Measurements from ENCODE around the gene NRAP. TPM values are rescaled to one million over a fixed set of nuclear protein-coding genes. Genes with fewer than 3 reads are reported as not detected.

The NRAP gene
- total and polyA plus RNA-seq, 2 experiments from 2014 or later = not detected

DNA sequence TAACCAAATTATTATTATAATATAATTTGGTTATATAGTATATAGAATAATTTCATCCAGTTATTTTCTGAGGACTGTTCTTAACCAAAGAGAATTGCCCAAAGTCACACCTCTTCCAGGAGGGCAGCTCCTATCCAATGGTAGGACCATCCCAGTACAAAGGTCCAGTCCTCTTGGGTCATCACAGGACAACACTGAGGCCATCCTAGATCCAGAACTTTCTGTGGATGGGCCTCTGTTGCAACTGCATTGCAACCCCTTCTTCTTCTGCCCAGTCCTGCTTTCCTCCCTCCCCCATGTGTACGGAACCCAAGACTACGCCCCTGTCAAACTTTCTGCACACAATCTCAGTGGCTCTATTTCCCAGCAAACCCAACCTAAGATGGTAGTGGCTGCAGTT lies 116.4 kb downstream of the NRAP start:
- Mint-ChIP-seq H3K36me3 (ENCODE audit: low read depth) (no peaks in the 10 kb centered on the region), H3K9me3 (no peaks in the 10 kb centered on the region)
- H3K4me1 ChIP-seq (ENCODE audit: insufficient read depth) = no peaks in the 10 kb centered on the region

DNA sequence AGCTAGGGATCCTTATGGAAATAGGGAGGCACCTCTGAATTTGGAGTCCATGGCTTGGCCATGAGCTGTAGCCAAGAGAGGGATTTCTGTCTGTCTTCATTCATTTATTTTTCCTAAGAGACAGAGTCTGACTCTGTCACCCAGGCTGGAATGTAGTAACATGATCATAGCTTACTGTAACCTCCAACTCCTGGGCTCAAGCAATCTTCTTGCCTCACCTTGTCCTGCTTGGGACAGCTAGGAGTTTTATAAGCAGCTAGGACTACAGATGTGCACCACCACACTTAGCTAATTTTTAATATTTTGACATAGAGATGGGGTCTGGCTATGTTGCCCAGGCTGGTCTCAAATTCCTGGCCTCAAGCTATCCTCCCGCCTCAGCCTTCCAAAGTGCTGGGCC lies 119.4 kb downstream of the NRAP start:
- no peaks in the 10 kb centered on the region for H3F3A ChIP-seq (replicated peaks; ENCODE audit: low read depth)
- ATAC-seq (no peak), DNase-seq (ENCODE audit: low spot score) (no peak)
- no peak overlapping the region for H2AFZ ChIP-seq
- TF ChIP-seq, protein P1, sequence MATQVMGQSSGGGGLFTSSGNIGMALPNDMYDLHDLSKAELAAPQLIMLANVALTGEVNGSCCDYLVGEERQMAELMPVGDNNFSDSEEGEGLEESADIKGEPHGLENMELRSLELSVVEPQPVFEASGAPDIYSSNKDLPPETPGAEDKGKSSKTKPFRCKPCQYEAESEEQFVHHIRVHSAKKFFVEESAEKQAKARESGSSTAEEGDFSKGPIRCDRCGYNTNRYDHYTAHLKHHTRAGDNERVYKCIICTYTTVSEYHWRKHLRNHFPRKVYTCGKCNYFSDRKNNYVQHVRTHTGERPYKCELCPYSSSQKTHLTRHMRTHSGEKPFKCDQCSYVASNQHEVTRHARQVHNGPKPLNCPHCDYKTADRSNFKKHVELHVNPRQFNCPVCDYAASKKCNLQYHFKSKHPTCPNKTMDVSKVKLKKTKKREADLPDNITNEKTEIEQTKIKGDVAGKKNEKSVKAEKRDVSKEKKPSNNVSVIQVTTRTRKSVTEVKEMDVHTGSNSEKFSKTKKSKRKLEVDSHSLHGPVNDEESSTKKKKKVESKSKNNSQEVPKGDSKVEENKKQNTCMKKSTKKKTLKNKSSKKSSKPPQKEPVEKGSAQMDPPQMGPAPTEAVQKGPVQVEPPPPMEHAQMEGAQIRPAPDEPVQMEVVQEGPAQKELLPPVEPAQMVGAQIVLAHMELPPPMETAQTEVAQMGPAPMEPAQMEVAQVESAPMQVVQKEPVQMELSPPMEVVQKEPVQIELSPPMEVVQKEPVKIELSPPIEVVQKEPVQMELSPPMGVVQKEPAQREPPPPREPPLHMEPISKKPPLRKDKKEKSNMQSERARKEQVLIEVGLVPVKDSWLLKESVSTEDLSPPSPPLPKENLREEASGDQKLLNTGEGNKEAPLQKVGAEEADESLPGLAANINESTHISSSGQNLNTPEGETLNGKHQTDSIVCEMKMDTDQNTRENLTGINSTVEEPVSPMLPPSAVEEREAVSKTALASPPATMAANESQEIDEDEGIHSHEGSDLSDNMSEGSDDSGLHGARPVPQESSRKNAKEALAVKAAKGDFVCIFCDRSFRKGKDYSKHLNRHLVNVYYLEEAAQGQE (IDR thresholded peaks at IDR 0.05; ENCODE audit: unreplicated experiment) = no peak
- TF ChIP-seq EZH2 (IDR thresholded peaks at IDR 0.05; ENCODE audit: low read depth, unreplicated experiment) = no peak
- H3K4me3 Mint-ChIP-seq = no peak overlapping the region
- H3K9me3 Mint-ChIP-seq = no peaks in the 10 kb centered on the region
- no peaks in the 10 kb centered on the region; the same call in 1 of the 2 replicates for H4K20me1 ChIP-seq (replicated peaks; ENCODE audit: insufficient read depth)
- no peak overlapping the region for H3K4me3 ChIP-seq
- H3K27me3 Mint-ChIP-seq (ENCODE audit: insufficient read depth, low read depth, poor library complexity) = peaks cover 6% of the 10 kb centered on the region
- H3K9me2 ChIP-seq (ENCODE audit: insufficient read depth) = no peaks in the 10 kb centered on the region
- 0 out of 2 replicates have a peak, but pooled peaks cover 4% of the 10 kb centered on the region for H3K27me3 ChIP-seq (ENCODE audit: insufficient read depth)
- no peak overlapping the region for H3K27ac Mint-ChIP-seq
- no peak overlapping the region for H3K4me2 ChIP-seq
- no peaks in the 10 kb centered on the region for H3K36me3 Mint-ChIP-seq (ENCODE audit: low read depth)
- H3K4me1 ChIP-seq (ENCODE audit: insufficient read depth) = no peaks in the 10 kb centered on the region
- H3K27ac ChIP-seq (ENCODE audit: low read depth) = no peak overlapping the region
- H3K79me2 ChIP-seq (replicated peaks; ENCODE audit: insufficient read depth) = no peaks in the 10 kb centered on the region
- H3K36me3 ChIP-seq (ENCODE audit: insufficient read depth) = no peaks in the 10 kb centered on the region
- no peaks in the 10 kb centered on the region for H3K4me1 Mint-ChIP-seq

More for the DNA sequence above, 116.4 kb downstream of the NRAP start:
- peaks cover 3% of the 10 kb centered on the region; the same call in 1 of the 3 replicates for H3K4me1 Mint-ChIP-seq
- Histone ChIP-seq H3K27ac (ENCODE audit: low read depth) (no peak overlapping the region), H3K9me2 (ENCODE audit: insufficient read depth) (no peaks in the 10 kb centered on the region), H3K4me3 (no peak overlapping the region), H2AFZ (no peak overlapping the region), H3K4me2 (no peak overlapping the region), H3F3A (replicated peaks; ENCODE audit: low read depth) (no peaks in the 10 kb centered on the region), H4K20me1 (replicated peaks; ENCODE audit: insufficient read depth) (peaks cover 3% of the 10 kb centered on the region; the same call in 1 of the 2 replicates), H3K27me3 (ENCODE audit: insufficient read depth) (peaks cover 27% of the 10 kb centered on the region), H3K36me3 (ENCODE audit: insufficient read depth) (no peaks in the 10 kb centered on the region), H3K79me2 (replicated peaks; ENCODE audit: insufficient read depth) (no peaks in the 10 kb centered on the region)
- ATAC-seq (no peak), DNase-seq (ENCODE audit: low spot score) (no peak)
- H3K4me3 Mint-ChIP-seq = no peak overlapping the region
- H3K27me3 Mint-ChIP-seq (ENCODE audit: insufficient read depth, low read depth, poor library complexity) = peaks cover 14% of the 10 kb centered on the region
- no peak overlapping the region for H3K27ac Mint-ChIP-seq
- TF ChIP-seq NANOG (IDR thresholded peaks at IDR 0.05; ENCODE audit: borderline replicate concordance) (no peak), EZH2phosphoT487 (IDR thresholded peaks at IDR 0.05; ENCODE audit: unreplicated experiment) (no peak), CREB1 (CRISPR knock-in tag; IDR thresholded peaks at IDR 0.05; ENCODE audit: low read depth) (no peak), STAT1 (IDR thresholded peaks at IDR 0.05; ENCODE audit: unreplicated experiment) (no peak)
- TF ChIP-seq, protein P2, sequence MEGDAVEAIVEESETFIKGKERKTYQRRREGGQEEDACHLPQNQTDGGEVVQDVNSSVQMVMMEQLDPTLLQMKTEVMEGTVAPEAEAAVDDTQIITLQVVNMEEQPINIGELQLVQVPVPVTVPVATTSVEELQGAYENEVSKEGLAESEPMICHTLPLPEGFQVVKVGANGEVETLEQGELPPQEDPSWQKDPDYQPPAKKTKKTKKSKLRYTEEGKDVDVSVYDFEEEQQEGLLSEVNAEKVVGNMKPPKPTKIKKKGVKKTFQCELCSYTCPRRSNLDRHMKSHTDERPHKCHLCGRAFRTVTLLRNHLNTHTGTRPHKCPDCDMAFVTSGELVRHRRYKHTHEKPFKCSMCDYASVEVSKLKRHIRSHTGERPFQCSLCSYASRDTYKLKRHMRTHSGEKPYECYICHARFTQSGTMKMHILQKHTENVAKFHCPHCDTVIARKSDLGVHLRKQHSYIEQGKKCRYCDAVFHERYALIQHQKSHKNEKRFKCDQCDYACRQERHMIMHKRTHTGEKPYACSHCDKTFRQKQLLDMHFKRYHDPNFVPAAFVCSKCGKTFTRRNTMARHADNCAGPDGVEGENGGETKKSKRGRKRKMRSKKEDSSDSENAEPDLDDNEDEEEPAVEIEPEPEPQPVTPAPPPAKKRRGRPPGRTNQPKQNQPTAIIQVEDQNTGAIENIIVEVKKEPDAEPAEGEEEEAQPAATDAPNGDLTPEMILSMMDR (conservative IDR thresholded peaks at IDR 0.05; ENCODE audit: low read depth in 2 of 2) = no peak

All from GM23338 (cell line).